NCI-H2107 treated with DMSO at 0.1 percent for 48 hours (cell line): ENCODE data around the gene BCHE.
"Not testable (repeated sequence)": the region's sequence is repeated elsewhere in the genome, so short reads cannot be mapped to it uniquely, and the experiment has no call there.

Source experiments
- DNase-seq: peaks from one replicate; lab custom pipeline; 2025; ENCODE audit not compliant: unreplicated experiment; lab: John Stamatoyannopoulos, UW

BCHE gene

GRCh38 chr3:165817160-165817709 lies 20.0 kb downstream of the BCHE start:
- DNase-seq = no peak

- DNase-seq = no peak
Observed at GRCh38 chr3:165816209-165816608, 21.0 kb downstream of the BCHE start.

DNA sequence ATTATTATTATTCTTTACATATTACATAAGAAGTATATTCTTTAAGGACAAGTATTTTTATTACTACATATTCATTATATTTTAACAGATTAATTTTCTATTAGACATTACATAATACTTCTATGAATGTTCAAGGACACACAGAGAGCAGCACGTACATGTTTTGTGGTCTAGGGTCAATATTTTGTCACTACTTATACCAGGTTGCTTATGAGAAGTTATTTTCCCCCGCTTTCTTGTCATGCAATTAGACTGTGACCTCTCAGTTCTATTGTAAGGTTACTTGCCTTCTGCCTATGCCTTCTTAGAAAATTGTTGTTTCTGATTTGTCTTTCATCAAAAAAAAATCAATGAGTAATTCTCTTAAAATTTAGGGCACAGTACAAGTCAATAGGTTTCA lies 21.5 kb downstream of the BCHE start:
- DNase-seq = no peak

DNA sequence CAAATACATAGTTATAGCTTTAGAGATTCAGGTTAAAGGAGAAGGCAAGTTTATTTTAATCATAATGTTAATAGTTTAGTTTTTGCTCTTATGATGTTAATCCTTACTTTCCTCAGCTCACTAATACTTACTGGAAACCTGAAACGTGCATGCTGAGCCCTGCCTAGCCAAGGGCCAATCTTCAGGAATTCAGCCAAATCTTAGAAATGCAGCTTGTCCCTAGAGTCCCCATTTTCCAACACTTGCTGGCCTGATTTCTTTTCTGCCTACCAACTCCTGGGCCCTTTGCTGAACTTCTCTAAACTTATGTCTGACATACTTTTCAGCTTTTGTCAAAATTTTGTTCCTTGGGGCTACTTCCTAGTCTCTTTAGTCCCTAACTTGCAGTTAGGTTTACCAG lies 22.8 kb downstream of the BCHE start:
- DNase-seq = no peak

GRCh38 chr3:165807937-165808336 lies 29.3 kb downstream of the BCHE start:
- not testable (repeated sequence) for DNase-seq

DNA sequence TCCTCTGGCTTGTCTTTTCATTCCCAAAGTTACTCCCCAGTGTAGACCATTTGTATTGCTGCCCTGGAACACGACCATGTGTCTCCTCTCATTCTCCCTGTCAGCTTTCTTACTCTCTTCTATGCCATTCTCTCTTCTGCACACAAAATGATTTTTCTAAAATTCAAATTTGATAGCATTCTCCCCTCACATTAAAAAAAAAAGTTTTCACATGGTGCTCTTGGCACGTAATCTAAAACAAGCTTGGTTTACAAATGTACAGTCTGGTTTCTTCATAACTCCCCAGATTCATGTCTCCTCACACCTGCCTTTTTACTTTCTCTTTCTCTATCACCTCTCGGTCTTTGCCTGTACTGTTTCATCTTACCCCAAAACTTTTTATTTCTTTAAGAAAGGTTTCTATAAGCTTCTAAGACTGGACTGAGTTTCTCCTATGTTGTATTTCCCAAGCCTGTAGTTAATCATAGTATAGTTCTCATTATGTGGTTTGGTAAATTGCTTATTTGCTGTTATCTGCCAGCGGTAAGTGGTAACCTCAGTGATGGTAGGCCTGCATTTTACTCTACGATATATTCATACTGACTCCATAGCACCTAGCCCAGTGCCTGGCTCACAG lies 31.2 kb downstream of the BCHE start:
- DNase-seq = peak; percentile 78

DNA sequence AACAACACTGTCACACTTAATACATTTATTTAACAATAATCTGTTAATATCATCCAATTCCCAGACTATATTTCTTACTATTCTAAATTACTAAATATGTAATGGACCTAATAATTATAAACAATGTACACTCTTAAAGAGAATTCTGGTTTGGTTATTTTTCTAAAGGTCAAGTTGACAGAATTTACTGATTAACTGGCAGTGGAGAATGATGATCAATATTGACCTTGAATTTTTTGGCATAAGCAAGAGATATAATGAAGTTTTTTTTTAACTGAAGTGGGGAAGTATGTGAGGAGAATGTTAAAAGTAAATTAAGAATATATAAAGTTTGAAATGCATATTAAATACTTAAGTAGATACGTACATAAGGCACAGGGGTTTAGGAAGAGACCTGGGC lies 33.8 kb downstream of the BCHE start:
- no peak for DNase-seq

- no peak for DNase-seq
Observed at GRCh38 chr3:165800970-165801369, 36.3 kb downstream of the BCHE start.

GRCh38 chr3:165799026-165799425 lies 38.2 kb downstream of the BCHE start:
- DNase-seq = no peak

DNA sequence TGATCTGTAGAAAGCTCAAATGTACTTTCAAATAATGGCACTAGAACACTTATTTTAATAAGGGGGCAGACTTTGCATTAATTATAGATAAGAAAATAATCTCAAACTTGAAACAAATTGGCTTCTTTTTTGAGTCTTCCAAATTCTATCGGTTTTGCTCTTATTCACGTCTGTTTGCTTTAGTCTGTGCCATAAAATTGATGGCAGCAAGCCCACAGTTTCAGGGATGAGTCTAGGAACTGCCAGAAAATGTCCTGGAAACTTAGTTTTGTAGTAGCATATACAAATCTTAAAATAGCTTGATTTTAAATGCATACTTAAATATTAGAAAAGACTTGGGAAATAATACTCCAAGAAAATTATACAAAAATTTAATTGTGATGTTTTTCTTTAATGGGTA lies 39.7 kb downstream of the BCHE start:
- DNase-seq = no peak

DNA sequence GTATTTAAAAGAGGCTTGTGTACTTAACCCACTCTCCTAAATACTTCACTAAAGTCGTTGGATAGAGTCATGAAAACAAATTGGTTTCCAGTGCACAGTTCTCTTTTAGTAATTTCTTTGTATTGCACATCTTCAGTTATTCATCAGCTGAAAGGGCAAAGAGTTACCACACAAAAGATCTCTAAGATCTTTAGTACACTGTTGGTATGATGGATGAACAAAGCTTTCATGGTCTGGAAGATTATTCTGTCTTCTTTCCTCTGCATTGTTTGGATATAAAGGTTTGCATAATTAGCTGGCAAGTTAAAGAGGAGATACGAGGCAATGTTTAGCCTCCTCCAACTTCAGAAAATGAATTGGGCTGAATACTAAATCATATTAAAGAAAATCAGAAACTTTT lies 40.5 kb downstream of the BCHE start:
- DNase-seq = no peak

- no peak for DNase-seq
Observed at GRCh38 chr3:165788531-165788930, 48.7 kb downstream of the BCHE start.

DNA sequence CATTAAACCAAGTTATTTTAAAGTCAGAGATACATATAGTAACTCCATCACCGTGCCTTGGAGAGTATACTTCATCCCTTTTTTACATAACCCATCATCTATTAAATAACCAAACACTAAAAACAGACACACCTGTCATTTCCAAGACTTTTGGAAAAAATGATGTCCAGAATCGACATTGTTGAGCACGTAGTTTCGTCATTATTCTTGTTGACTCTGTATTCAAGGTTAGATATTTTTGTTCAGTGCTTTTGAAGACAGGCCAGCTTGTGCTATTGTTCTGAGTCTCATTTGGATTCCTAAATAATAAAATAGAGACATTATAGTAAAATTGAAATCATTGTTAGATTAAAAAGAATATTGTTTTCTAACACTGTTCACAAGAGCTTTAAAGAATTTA lies 51.2 kb downstream of the BCHE start:
- DNase-seq = no peak

GRCh38 chr3:165784337-165784736 lies 52.9 kb downstream of the BCHE start:
- no peak for DNase-seq

GRCh38 chr3:165783383-165783782 lies 53.8 kb downstream of the BCHE start:
- no peak for DNase-seq

DNA sequence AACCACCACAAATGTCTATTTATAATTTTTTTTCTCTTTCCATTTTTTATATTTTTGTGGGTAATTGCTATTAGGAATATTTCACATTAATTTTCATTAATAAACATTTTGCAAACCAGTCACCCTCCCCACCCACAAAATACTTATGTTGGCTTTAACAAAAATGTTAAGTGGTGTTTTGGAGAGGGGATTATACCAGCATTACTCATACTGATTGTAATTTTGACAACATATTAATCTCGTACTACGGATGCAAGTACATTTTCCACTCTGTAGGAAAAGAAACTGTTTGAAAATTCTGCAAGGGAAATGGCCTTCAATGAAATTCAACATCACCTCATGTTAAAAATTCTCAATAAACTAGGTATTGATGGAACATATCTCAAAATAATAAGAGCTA lies 58.3 kb downstream of the BCHE start:
- DNase-seq = no peak

GRCh38 chr3:165778456-165778855 lies 58.8 kb downstream of the BCHE start:
- DNase-seq = no peak

GRCh38 chr3:165775824-165776223 lies 61.4 kb downstream of the BCHE start:
- no peak for DNase-seq

- DNase-seq = no peak
Observed at GRCh38 chr3:165770781-165771180, 66.4 kb downstream of the BCHE start.

GRCh38 chr3:165768680-165769079 lies 68.5 kb downstream of the BCHE start:
- DNase-seq = no peak

DNA sequence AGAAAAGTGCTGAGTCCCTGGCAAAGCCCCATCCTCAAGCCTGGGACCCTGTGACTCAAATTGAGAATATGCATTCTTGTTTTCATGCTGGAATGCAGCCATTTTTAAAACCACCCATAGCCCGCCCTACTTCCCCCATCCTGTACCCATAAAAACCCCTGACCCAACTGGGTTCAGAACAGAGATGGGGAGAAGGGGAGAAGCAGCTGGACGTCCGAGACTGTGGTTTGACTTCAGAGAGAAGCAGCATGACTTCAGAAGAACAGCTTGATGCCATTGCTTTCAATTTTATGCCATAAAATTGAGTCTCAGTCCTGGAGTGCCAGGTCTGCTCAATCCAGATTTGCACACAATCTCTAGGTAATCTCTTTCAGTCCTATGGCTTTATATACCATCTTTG lies 78.2 kb downstream of the BCHE start:
- no peak for DNase-seq

DNA sequence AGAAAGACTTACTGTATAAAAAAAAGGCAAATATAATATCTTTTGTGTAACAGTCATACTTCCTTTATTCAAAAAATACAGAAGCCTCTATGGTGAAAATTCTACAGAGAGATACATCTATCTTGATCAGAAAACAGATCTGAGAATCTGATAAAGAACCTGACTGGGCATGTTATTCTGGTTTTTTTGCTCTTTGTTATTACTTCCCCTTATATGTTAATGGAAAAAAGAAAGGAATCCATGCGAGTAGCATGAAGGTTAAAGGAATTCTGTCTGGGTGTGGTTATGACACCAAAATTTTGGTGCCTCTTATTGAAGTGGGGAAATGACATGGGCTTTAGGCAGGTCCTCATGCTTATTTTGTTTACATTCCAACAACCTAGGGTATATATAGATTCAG lies 81.7 kb downstream of the BCHE start:
- no peak for DNase-seq
